HG03135 (cell line): Measurements from ENCODE around the gene SCFD2.
"Not testable (repeated sequence)": the region's sequence is repeated elsewhere in the genome, so short reads cannot be mapped to it uniquely, and the experiment has no call there.

ENCODE experiments used
- ATAC-seq: cut with Tn5 transposase; IDR thresholded peaks from one replicate; pipeline ENCODE4 v1.9.1; 2021; ENCODE audit warnings: mild to moderate bottlenecking, moderate library complexity; ENCODE audit not compliant: unreplicated experiment

Gene SCFD2

DNA sequence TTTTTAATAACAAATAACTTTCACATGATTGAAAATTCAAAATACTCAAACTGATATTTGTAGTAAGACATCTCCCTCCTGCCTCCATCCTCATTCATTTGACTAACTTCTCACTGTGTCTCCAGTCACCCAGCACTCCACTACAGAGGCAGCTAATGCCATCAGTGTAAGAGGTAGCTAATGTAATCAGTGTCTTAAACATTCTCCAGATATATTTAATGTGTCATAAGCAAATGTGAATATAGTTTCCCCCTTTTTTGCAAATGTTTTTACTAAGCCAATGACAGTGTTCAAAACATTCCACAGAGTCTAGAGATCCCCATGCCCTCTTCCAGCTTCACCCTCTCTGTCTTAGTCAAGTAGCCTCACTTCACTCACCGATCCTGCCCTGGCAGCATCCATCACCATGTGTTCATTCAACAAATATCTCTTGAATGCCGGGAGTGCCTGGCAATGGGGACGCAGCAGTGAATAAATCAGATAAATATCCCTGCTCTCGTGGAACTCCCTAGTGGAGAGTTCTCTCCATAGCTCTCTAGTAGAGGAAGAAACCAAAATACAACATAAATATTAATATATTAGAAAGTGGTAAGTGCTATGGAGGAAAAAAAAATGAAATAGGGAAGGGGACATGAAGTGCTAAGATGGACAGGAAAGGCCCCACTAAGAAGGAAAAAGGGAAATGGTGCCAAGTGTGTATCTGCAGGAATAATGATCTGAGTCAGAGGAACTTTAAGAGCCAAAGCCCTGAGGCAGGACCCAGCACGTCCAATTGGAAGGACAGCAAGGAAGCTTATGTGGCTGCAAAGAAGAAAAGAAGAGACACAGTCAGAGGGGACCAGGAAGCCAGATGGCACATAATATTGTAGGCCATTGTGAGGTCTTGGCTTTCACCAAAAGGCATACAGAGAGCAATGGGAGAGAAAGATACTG, 18.7 kb downstream of the SCFD2 start:
- no peak for ATAC-seq

- not testable (repeated sequence) for ATAC-seq
Observed at GRCh38 chr4:53346392-53346791, 19.5 kb downstream of the SCFD2 start.

GRCh38 chr4:53340145-53340544, 25.7 kb downstream of the SCFD2 start:
- ATAC-seq: not testable (repeated sequence)

- not testable (repeated sequence) for ATAC-seq
Observed at GRCh38 chr4:53334916-53335315, 30.9 kb downstream of the SCFD2 start.

- ATAC-seq: no peak
Observed at GRCh38 chr4:53326535-53326934, 39.3 kb downstream of the SCFD2 start.

GRCh38 chr4:53322696-53323095, 43.2 kb downstream of the SCFD2 start:
- no peak for ATAC-seq

DNA sequence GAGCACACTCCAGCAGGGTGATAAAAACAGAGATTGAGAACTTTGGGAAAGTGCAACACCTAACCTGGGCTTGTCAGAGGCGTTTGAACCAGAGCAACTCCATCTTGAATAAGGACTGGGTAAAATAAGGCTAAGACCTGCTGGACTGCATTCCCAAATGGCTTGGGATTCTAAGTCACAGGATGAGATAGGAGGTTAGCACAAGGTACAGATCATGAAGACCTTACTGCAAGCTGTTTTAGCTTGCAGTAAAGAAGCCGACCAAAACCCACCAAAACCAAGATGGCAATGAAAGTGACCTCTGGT, 43.9 kb downstream of the SCFD2 start:
- no peak for ATAC-seq

- ATAC-seq: no peak
Observed at GRCh38 chr4:53321151-53321983, 44.5 kb downstream of the SCFD2 start.

DNA sequence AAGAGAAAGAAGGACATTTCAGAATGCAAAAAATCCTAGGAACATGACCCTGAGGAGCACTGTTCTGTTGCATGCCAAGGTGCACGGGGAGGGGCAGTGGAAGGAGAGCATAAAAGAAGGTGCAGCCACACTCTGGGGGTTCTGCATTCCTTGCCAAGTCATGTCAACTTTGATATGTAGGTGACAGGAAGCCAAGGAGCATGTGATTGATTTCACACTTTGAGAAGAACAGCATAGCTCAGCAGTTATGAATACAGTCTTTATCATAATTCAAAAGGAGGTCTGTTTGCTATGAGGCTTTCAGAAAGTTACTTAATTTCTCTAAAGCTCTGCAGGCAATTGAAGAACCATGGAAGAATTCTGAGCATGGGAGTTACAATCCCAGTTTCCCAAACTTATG, 50.6 kb downstream of the SCFD2 start:
- no peak for ATAC-seq

- ATAC-seq: no peak
Observed at GRCh38 chr4:53314252-53314651, 51.6 kb downstream of the SCFD2 start.

GRCh38 chr4:53313510-53313909, 52.4 kb downstream of the SCFD2 start:
- no peak for ATAC-seq

DNA sequence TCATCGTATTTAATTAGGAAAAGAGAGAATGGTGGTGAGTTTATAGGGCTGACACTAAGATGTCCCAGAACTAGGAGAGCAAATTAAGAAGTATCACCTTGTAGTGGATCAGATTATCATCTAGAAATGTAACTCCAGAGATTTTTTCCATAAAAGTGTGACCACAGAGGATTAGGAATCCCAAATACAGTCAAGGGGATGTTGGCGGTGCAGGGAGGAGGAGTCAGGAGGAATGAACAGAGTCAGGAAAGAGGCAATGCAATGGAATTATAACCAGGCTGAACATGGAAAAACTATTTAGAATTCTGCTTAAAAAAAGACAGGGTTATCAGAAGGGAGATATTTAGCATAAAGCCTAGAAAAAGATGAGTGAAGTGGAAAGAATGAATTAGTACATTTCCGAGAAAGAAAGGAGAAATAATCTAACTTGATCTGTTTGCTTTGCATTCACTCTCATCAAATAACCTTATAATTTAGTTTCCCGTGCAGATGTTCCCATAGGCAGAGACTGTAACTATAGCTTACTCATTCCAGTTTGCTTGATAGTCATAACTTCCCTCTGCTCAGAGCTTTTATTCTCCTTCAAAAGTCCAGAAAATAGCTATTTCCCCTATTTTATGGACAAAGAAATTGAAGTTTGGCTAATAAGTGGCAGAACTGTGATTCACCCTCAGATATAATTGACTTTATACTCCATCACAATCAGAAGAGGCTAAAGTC, 56.4 kb downstream of the SCFD2 start:
- no peak for ATAC-seq

GRCh38 chr4:53307819-53308780, 57.8 kb downstream of the SCFD2 start:
- no peak for ATAC-seq

DNA sequence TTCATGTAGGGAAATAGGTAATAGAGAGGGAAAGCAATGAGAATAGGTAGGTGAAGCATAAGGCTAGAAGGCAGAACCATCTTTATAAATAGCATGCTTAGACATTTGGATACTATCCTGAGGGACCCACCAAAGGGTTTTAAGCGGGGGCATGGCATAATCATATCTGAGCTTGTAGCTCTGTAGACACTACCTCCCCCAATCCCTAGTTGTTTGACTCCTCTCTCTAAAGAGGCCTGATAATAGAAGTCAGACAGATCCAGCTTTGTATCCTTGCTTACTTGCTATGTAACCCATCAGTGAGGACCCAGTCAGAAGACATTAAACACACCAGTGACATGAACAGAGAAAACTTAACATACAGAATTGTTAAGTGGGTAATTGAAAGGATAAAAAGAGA, 58.7 kb downstream of the SCFD2 start:
- no peak for ATAC-seq

DNA sequence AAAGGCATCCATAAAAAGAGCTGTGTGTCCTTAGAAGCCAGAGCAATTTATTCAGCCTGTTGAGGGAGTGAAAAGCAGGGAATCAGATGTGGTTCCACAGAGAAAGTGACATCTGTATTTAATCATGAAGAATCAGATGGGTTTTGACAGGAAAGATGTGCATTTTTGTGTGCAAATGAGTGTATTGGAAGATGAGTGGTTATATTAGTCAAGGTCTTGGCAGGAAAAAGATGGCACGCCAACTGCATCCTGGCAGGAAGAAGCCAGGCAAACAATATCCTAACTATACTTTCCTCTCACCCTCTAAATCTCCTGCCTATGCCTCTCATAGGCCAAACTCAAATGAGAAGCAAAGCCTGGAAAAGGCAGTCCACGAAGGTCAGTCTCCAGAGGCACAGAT, 59.1 kb downstream of the SCFD2 start:
- no peak for ATAC-seq

DNA sequence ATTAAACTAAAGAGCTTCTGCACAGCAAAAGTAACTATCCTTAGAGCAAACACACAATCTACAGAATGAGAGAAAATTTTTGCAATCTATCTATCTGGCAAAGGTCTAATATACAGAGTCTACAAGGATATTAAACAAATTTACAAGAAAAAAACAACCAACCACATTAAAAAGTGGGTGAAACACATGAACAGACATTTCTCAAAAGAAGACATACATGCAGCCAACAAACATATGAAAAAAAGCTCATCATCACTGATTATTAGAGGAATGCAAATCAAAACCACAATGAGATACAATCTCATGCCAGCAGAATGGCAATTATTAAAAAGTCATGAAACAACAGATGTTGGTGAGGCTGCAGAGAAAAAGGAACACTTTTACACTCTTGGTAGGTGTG, 73.7 kb downstream of the SCFD2 start:
- not testable (repeated sequence) for ATAC-seq

DNA sequence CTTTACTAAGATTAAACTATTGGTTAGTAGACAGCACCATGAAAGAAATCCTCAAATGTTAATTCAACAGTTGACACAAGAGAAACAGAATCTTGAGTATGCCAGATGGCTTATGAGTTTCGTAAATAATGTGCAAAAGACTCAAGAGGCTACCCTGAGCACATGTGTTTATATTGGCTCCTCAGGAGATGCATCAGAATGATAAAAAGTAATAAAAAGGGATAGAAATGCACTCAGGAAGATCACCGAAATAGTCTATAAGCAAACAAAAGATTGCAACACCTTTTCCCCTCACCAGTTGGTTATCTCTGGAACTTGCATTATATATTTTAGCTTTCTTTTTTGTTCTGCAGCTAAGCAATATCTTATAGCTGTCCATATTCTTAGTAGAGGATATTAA, 84.4 kb downstream of the SCFD2 start:
- ATAC-seq: no peak

GRCh38 chr4:53280846-53281245, 85.0 kb downstream of the SCFD2 start:
- ATAC-seq: no peak

DNA sequence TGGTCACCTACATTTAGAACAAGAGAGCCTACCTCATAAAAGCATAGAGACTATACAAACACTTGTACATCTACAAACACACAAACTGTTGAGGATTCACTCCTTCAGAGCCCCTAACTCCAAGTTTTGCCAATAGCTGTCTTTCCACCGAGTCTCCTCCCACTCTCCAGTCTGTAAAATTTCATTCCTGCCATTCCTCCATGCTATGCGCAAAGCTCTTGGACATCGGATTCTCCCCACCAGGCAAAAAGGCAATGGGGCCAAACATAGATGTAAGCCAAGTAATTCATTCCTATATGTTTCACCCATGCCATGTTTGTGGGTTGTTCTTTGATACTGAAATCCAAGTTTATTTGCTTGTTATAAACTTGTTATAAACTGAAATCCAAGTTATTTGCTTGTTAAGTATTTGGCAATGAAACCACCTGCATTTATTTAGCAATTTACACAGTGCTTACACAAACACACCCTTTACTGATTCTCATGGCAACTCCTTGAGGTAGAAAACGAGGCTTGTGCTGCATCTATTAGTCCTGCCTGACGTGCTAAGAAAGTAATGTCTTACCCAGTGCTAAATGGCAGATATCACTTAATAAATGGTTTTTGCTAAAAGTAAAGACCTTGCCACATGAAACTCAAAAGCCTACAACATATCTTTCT, 91.1 kb downstream of the SCFD2 start:
- no peak for ATAC-seq

DNA sequence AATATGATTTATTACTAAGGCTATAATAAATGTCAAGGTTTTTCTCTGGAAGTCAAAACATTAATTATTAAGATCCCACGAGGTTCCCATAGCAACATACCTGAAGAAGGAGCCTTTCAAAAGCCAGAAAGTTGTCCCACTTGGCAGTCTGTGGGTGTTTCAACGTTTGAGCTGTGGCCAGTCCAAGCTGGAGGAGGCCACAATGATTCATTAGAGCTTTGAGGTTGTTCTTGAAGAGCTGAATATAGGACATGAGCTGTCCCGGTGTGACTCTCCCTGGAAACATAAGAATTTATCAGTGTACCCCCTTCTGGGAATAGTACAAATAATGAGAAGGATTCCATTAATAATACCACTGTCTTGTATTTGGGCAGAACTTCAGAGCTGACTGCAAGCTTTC, 92.1 kb downstream of the SCFD2 start:
- no peak for ATAC-seq
